Stimulated activated CD4-positive, alpha-beta T cell treated with anti-CD3 and anti-CD28 coated beads, TNF-alpha, amount 100 ng/mL, for 48 hours (primary cell): Measurements from ENCODE around the gene BLOC1S1.

Experiments
- DNase-seq, 3 donors: peaks; one replicate each; pipeline ENCODE4 v3.0.0-alpha.2; 2020; ENCODE audit warnings: low read depth in 3 of 3

Gene BLOC1S1

DNA sequence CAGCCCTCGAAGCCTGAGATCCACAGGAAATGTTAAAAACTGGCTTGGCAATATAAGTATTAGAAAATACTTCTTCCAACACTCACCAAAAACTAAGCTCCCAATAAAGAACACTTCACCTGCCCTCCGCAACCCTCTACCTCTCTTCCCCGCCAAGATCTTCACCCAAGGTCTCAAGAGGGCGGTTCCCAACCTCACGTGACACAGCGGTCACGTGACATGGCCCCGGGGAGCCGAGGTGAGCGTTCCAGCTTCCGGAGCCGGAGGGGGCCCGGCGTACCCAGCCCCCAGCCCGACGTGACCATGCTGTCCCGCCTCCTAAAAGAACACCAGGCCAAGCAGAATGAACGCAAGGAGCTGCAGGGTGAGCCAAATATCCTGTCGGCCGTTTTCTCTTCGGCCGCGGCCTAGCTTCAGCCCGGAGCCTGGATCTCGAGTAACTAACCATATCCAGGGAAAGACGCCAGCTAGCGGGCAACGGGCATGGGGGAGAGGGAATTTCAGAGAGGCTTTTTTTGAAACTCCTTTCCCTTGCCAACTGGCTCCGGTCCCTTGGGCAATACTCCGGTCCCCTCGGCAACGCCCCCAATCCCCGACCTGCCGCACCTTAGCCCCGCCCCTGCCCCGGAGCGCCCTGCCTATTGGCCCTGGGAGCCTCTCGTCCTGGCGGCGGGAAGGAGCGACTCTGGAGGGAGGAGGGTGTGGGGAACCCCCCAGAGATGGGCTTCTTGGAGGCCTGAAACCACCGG lies at the start of gene BLOC1S1:
Gene BLOC1S1 (plus strand): TSS at position 214 of the 749 bp plus-strand sequence. CDS start 6 bp downstream, at position 220.
- peak; percentile 90 to 96 (median 91) for DNase-seq

DNA sequence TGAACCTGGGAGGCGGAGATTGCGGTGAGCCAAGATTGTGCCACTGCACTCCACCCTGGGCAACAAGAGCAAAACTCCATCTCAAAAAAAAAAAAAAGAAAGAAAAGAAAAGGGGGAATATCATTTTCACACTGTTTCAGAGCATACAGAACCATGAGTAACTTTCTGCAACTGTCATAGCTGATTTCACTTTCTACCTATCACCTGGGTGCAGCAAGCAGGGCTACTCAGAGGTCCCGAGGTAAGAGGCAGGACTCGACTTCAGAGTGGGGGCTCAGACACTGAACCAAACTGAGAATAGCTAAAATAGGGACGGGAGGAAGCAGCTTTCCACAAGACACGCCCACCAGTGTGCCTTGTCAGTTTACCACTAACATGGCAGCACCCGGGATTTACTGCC lies 49.3 kb upstream of the BLOC1S1 start:
- no peak for DNase-seq

DNA sequence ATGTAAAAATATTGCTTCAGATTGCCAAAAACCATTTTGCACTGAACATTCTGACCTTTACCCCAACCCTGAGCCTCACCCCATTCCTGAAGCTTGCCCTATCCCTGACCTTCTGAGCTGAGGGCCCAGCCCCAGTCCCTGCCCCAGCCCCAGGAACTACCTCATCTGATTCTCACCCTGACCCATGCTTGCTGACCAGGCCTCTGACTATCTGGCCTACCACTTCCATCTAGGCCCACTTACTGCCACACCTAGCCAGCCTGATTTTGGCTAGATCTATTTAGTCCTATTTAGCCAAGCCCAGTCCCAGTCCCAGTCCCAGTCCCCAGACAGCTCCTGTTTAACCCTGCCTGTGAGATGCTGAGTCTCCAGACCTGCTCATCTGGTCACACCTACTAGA lies 45.6 kb upstream of the BLOC1S1 start:
- DNase-seq = no peak

DNA sequence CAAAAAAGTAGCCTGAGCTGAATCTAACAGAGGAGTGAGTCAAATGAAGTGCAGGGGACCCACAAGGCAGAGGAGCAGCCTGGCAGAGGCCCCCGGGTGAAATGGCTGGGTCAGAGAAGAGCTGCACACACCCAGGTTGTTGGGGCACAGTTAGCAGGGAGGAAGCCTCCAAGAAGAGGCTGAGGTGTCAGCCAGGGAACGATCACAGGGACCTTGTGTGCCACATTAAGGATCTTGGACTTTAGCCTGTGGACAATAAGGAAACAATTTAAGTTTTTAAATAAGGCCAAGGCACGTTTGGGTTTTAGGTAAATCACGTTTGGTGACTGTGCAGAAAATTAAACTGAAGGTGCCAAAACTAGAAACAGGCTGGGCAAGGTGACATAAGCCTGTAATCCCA lies 44.1 kb upstream of the BLOC1S1 start:
- DNase-seq = no peak

DNA sequence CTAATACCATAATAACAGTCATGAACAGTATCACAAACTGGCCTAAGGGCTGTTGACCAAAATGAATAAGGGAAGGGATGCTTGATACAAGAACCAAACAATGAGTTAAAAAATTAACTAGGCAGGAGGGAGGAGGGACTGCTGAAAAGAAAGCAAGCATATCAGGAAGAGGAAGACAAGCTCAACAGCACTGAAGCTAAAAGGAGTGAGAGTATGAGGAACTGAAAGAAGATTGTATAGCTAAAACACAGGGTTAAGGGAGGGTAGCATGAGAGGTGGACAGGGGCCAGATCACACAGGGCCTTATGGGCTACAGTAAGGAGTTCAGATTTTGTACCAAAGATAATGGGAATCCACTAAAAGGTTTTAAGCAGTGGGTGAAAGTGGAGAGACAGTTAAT lies 42.2 kb upstream of the BLOC1S1 start:
- DNase-seq = no peak

DNA sequence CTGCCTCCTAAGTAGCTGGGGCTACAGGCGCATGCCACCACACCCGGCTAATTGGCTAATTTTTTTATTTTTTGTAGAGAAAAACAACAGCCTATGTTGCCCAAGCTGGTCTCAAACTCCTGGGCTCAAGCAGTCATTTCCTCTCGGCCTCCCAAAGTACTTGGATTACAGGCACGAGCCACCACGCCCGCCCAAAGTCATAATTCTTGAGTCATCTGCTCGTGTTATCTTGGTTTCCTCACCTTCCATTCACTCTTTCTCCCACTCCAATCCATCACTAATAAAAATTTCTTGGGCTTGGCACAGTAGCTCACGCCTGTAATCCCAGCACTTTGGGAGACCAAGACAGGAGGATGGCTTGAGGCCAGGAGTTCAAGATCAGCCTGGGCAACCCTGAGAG lies 40.2 kb upstream of the BLOC1S1 start:
- DNase-seq = no peak

DNA sequence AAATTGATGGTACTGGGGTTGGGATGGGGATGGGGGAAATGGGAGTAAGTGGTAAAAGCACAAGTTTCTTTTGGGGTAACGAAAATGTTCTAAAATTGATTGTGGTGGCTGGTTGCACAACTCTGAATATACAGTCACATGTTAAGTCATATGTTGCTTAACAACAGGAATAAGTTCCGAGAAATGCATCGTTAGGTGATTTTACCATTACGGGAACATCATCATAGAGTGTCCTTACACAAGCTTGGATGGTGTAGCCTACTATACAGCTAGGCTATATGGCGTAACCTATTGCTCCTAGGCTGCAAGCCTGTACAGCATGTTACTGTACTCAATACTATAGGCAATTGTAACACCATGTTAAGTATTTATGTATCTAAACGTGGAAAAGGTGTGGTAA lies 39.1 kb upstream of the BLOC1S1 start:
- DNase-seq = no peak

DNA sequence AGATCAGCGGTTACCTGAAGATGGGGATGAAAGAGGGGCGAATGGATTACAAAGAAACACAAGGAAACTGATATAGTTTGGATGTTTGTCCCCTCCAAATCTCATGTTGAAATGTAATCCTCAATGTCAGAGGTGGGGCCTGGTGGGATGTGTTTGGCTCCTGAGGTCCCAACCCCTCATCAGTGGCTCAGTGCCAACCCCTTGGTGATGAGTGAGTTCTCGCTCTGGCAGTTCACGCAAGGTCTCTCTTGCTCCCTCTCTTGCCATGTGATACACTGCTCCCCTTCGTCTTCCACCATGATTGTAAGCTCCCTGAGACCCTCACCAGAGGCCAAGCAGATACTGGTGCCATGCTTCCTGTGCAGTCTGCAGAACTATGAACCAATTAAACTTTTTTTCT lies 36.2 kb upstream of the BLOC1S1 start:
- DNase-seq = no peak

DNA sequence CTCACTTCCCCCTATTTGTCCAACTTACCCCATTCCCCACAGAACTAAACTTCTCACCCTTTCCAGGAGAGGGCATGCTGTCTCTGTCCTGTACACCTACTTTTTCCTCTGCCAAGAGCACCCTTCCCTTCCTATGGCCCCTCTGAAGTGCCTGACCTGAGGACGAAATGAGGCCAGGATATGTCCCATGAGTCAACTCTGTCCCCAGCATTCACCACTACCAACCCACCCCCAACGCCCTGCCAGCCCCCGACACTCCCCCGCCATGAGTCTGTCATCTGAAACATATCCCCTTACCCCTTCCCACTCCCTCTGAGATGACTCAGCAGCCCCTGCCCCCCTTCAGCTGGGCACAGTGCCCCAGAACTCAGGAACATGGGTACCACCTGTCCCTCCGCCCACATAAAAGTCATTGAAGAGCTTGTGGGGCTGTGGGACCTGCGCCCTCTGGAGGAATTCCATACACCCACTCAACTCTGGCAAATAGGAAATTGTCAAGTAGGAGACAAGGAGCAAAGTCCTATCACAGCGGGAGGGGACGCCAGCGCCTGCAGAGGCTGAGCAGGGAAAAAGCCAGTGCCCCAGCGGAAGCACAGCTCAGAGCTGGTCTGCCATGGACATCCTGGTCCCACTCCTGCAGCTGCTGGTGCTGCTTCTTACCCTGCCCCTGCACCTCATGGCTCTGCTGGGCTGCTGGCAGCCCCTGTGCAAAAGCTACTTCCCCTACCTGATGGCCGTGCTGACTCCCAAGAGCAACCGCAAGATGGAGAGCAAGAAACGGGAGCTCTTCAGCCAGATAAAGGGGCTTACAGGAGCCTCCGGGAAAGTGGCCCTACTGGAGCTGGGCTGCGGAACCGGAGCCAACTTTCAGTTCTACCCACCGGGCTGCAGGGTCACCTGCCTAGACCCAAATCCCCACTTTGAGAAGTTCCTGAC lies 34.4 kb upstream of the BLOC1S1 start:
- DNase-seq = no peak

DNA sequence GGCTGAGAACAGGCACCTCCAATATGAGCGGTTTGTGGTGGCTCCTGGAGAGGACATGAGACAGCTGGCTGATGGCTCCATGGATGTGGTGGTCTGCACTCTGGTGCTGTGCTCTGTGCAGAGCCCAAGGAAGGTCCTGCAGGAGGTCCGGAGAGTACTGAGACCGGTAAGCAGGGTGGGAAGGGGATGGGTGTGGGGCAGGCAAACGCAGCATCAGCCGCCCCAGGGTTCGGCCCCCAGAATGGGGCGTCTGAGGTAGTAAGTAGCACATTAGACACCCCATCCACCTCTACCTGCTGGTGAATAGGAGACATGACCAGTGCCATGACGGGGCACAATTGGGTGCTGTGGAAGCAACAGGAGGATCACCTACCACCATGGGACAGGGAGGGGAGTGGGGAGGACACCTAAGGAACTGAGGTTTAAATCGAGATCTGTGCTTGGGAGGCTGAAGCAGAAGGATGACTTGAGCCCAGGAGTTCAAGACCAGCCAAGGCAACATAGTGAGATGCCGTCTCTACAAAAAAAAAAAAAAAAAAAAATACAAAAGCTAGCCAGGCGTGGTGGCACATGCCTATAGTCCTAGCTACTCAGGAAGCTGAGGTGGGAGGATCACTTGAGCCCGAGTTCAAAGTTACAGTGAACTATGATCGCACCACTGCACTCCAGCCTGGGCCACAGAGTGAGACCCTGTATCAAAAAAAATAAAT lies 33.6 kb upstream of the BLOC1S1 start:
- DNase-seq = no peak

DNA sequence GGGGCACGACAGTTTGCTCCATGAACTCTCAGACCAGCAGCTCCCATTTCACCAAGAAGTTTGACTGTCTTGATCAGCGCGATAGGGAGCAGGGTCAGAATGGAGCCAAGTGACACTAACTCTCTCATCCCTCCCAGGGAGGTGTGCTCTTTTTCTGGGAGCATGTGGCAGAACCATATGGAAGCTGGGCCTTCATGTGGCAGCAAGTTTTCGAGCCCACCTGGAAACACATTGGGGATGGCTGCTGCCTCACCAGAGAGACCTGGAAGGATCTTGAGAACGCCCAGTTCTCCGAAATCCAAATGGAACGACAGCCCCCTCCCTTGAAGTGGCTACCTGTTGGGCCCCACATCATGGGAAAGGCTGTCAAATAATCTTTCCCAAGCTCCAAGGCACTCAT lies 32.2 kb upstream of the BLOC1S1 start:
- DNase-seq = no peak

DNA sequence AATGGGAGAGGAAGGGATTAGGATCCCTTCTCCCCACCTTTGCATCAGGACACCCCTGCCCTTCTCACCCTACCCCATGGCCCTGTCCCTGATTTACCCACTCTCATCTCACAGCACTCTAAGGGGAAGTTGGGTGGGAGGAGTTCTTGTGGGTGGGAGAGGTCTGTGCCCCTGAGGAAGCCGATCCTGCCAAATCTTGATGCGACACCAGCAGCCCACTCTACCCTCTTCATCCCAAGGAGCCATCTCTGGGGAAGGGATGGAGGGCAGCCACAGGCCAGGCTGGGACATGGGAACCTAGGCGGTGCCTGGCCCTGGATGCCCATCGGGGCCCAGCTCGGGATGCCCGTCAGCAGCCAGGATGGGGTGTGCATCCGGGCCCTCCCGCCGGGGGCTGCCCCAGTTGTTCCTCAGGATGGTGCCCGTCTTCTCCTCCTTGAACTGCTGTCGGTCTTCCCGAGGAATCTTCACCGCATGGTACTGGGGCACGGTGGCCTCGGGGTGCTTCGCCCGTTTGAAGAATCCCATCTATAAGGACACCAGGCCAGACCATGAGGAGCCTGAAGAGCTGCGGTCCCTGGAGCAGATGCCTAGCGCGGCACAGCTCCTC lies 31.0 kb upstream of the BLOC1S1 start:
- DNase-seq = no peak

DNA sequence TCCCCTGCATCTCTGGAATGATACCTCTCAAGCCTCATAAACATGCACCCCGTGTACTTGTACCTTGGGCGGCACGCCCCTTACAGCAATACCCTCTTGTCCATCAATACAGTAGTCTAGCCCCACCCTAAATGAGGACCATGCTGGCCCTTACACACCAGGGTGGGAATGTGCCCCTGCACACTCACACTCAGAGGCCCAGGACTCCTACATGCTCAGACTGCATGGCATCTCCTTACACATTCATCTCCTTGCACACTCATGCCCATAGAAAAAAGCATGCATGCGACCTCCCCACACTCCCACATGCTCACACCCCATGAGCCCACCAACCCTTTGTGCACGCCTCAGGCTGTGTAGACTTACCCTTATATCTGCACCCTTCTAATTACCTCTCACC lies 30.2 kb upstream of the BLOC1S1 start:
- DNase-seq = no peak

DNA sequence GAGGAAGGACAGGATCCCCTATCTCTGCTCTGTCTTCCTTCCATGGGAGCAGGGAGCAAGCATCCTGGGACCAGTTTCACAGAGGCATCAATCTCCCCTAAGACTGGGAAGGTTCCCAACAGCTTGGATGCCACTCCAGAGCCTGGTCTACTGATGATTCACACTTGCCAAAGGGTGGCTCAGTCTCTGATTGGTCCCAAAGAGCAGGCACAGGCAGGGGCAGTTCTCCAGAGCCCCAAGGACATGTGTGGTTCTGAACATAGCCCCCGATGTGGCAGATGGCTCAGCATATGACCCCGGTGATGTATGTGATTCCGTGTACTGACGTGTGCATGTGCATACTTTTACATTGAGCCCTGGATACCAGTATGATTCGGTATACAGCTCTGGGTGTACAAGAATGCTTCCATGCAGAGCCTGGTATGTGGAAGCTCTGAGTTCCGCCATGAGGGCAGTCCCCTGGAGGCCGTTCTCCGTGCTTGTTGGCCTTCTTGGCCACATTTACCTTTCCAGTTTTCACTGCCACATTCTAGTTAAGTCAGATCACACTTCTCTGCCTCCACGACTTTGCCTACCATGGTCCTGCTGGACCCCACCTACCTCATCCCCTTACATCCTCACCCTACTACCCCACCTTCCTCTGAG lies 29.4 kb upstream of the BLOC1S1 start:
- no peak for DNase-seq

DNA sequence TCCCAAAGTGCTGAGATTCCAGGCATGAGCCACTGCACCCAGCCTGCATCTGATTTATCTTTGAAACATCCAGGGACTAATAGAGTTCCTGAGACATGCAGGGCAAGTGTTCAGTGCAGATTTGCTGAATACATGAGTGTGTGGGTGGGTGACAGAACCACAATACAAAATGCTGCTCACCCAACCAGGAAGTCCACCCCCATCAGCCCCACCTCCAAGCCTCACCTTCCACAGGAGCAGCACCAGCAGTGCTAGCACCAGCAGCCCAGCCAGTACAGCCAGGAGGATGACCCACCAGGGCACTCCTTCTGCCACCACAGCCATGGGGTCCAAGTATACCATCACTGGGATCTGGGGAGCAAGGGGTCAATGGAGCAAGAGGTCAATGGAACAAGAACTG lies 28.1 kb upstream of the BLOC1S1 start:
- peak in 2 of 3 donors; percentile 20 to 27 for DNase-seq

DNA sequence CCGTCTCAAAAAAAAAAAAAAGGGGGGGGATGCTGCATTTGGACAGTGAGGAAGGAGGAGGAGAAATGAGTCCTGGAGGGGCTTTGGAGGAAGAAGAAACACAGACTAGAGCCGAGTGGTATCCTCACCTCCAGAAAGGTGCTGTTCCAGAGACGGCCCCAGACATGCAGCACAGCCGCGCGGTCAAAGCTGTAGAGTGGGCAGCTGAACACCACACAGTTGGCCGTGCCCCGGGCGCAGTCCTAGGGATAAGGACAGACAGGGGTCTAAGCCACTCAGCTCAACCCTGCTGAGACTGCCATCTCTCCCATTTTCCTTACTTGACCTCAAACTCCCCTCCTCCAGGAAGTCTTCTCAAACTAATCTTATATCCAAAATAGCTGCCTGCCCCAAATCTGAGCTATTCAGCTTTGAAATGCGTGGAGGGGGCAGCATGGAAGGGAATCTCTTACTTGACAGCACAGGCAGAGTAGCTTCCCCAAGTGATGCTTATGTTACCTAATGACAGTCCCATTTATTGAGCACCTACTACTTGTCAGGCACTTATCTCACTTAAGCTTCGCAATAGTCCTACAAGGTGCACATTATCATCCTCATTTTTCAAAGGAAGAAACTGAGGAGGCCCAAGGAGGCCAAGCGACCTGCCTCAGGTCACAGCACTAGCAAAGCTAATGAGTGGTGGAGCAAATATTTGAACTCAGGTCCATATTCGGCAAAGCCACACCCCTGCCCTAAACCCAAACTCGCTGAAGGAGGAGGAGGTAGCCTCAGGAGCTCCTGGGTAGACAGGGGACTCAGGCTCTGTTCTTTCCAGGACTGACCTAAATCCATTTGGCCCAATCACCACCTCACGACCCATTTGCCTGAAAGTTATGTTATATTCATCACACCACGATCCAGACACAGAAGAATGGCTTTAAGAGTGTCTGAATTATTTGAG lies 26.9 kb upstream of the BLOC1S1 start:
- DNase-seq = no peak

DNA sequence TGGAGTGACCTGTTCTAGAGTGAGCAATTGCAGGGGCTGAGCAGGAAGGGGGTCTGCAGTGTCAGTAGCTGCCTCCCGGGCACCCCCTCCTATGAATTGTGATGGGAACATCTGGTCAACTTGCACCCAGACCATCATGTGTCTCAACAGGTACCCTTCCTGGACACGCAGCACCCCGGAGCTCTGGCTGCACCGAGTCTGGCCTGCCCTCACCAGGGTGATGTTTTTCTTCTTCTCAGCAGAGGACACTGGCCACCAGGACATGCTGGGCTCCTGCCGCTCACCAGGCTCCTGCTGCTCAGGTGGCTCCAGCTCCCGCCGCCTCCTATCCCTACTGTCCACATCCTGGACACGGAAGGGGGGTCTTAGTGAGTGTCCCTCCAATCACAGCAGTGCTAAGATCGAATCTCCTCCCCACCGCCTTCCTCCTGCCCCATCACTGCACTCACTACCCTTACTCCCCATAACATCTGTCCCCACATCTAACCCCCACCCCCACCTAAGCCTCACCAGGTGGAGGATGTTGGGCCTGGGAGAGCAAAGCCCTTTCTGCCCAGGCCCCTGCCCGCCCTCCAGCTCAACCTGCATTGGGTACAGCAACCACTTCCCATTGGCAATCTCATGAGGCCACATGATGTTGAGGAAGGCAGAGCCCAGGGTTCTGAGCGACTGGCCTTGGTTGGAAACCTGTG lies 23.1 kb upstream of the BLOC1S1 start:
- no peak for DNase-seq

DNA sequence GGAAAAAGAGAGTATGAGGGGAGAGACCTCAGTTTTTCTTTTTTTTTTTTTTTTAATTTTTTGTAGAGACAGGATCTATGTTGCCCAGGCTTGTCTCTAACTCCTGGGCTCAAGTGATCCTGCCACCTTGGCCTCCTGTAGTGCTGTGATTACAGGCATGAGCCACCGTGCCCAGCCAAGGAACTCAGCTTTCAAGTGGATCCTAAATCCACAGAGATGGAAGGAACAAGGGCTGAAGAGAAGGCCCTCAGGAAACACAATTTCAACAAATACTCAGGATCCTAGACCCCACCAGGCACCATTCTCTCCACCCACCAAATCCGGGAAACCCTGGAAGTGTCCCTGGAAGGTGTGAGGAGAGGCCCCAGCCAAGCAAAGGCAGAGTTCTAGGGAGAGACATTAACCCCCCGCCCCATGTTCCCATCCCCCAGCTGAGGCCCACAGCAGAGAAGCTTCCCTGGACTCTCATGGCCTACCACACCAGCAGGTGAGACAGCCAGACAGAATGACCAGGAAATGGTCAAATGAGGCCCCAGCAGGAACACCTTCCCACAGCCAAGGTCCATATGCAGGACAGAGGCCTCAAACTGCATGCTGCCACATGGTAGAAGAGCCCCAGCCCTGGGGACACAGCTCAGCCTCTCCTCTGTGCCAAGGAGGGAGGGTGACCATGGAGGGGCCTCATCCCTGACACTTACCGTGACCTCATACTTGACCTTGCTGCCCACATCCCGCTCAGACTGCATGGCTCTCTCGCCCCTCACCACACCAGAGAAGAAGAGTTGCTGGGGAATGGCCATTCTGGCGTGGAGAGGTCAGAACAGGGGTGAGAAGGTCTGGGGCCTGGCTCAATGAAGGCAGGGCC lies 22.3 kb upstream of the BLOC1S1 start:
- no peak for DNase-seq

DNA sequence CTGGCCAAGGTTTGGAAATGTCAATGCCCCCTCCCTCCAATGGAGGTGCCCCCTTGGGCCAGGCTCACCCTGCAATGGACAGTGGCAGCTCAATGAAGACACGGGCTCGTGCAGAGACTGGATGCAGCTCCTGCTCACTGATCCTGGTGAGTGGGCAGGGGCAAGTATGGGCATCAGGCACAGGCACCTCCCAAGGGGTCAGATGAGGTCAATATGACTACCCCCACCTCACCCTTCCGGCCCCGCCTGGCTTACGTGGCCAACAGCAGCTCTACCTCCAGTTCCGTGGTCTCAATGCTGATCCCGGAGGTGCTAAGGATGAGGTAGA lies 21.7 kb upstream of the BLOC1S1 start:
- DNase-seq = no peak
